Endodermal cell (in vitro differentiated cells): Measurements from ENCODE around the gene PNRC2. TPM values are rescaled to one million over a fixed set of nuclear protein-coding genes. Genes with fewer than 3 reads are reported as not detected.
"Not testable (repeated sequence)": the region's sequence is repeated elsewhere in the genome, so short reads cannot be mapped to it uniquely, and the experiment has no call there.

Experiments used
- DNase-seq: peaks from one replicate; pipeline ENCODE4 v3.0.0-alpha.2; 2017
- H3K27ac ChIP-seq: 2 replicates; pipeline ENCODE4 v1.5.1; 2013; ENCODE audit warnings: mild to moderate bottlenecking, low read depth, low read length, moderate library complexity
- H3K27me3 ChIP-seq: 2 replicates; pipeline ENCODE4 v1.6.1; 2013; ENCODE audit warnings: mild to moderate bottlenecking, low read length, moderate library complexity; ENCODE audit not compliant: insufficient read depth, control insufficient read depth, poor library complexity, severe bottlenecking
- H3K36me3 ChIP-seq: 2 replicates; pipeline ENCODE4 v1.7.0; 2013; ENCODE audit warnings: mild to moderate bottlenecking, low read length, moderate library complexity; ENCODE audit not compliant: control insufficient read depth, insufficient read depth
- H3K4me1 ChIP-seq: one replicate; pipeline ENCODE4 v1.7.0; 2013; ENCODE audit warnings: low read length; ENCODE audit not compliant: control insufficient read depth, insufficient read depth
- H3K4me3 ChIP-seq: 2 replicates; pipeline ENCODE4 v1.5.1; 2013; ENCODE audit warnings: mild to moderate bottlenecking, low read length, moderate library complexity
- H3K9ac ChIP-seq: 2 replicates; pipeline ENCODE4 v1.6.1; 2013; ENCODE audit warnings: mild to moderate bottlenecking, low read length, moderate library complexity; ENCODE audit not compliant: poor library complexity, severe bottlenecking; ENCODE audit errors: extremely low read depth
- H3K9me3 ChIP-seq: 2 replicates; pipeline ENCODE4 v1.6.1; 2013; ENCODE audit warnings: mild to moderate bottlenecking, low read length, moderate library complexity; ENCODE audit not compliant: control insufficient read depth
- H3K27ac Mint-ChIP-seq: 2 replicates; pipeline ENCODE4 v1.8.0; 2020; ENCODE audit warnings: mixed read lengths
- H3K27me3 Mint-ChIP-seq: 2 replicates; pipeline ENCODE4 v1.8.0; 2021; ENCODE audit warnings: mild to moderate bottlenecking, mixed read lengths; ENCODE audit not compliant: insufficient read depth
- H3K36me3 Mint-ChIP-seq: 2 replicates; pipeline ENCODE4 v1.8.0; 2020; ENCODE audit warnings: low read depth, mixed read lengths
- H3K4me1 Mint-ChIP-seq: 2 replicates; pipeline ENCODE4 v1.8.0; 2020; ENCODE audit warnings: mixed read lengths
- H3K4me3 Mint-ChIP-seq: 2 replicates; pipeline ENCODE4 v1.8.0; 2020; ENCODE audit warnings: mild to moderate bottlenecking, moderate library complexity, mixed read lengths
- H3K9me3 Mint-ChIP-seq: 2 replicates; pipeline ENCODE4 v1.8.0; 2020; ENCODE audit warnings: mild to moderate bottlenecking, mixed read lengths
- CTCF ChIP-seq: fragments of 200-600 bp; sonication (generic); conservative IDR thresholded peaks from 2 replicates; pipeline ENCODE4 v1.5.0; 2021; ENCODE audit warnings: antibody characterized with exemption, mild to moderate bottlenecking
- WGBS, 2 experiments: methylation state at CpG; one replicate each; pipeline versions ENCODE4 v1.1.5 to v1.1.7; 2013; ENCODE audit warnings: missing lambda C conversion rate in 2 of 2, mixed read lengths in 1 of 2; ENCODE audit not compliant: insufficient coverage in 1 of 2, insufficient read length in 1 of 2; 5-methylcytosine and 5-hydroxymethylcytosine counted together
- total RNA-seq, 2 donors: library from RNA; stranded (reverse); fragmentation: NEBNext Ultra II Directional in 1 of 2; extraction: Animal tissue kit (Norgen Biotek cat#: 25700) in 1 of 2; gene quantifications; 2 replicates in 1 of 2; 3 replicates in 1 of 2; pipeline ENCODE4 v1.2.1, GENCODE V29; 2021

The PNRC2 gene
- total RNA-seq, 2 donors from 2014 or later: 107 to 108 TPM

- Histone ChIP-seq H3K4me1 (peaks cover 3% of the 10 kb centered on the region), H3K9me3 (no peaks in the 10 kb centered on the region), H3K27ac (no peak overlapping the region), H3K4me3 (no peak overlapping the region), H3K36me3 (peaks cover 15% of the 10 kb centered on the region), H3K9ac (no peak overlapping the region), H3K27me3 (no peaks in the 10 kb centered on the region)
- DNase-seq: no peak
- H3K9me3 Mint-ChIP-seq: no peaks in the 10 kb centered on the region
- no peak overlapping the region for H3K27ac Mint-ChIP-seq
- TF ChIP-seq CTCF: no peak
- peaks cover 19% of the 10 kb centered on the region for H3K4me1 Mint-ChIP-seq
- H3K4me3 Mint-ChIP-seq: no peak overlapping the region
- H3K27me3 Mint-ChIP-seq: no peaks in the 10 kb centered on the region
- H3K36me3 Mint-ChIP-seq: peaks cover 17% of the 10 kb centered on the region
- WGBS, 2 experiments: 90 to 93% methylated on average over 4 to 7 of the region's 7 CpGs
Observed at GRCh38 chr1:23957096-23957495, 2.5 kb upstream of the PNRC2 start.

DNA sequence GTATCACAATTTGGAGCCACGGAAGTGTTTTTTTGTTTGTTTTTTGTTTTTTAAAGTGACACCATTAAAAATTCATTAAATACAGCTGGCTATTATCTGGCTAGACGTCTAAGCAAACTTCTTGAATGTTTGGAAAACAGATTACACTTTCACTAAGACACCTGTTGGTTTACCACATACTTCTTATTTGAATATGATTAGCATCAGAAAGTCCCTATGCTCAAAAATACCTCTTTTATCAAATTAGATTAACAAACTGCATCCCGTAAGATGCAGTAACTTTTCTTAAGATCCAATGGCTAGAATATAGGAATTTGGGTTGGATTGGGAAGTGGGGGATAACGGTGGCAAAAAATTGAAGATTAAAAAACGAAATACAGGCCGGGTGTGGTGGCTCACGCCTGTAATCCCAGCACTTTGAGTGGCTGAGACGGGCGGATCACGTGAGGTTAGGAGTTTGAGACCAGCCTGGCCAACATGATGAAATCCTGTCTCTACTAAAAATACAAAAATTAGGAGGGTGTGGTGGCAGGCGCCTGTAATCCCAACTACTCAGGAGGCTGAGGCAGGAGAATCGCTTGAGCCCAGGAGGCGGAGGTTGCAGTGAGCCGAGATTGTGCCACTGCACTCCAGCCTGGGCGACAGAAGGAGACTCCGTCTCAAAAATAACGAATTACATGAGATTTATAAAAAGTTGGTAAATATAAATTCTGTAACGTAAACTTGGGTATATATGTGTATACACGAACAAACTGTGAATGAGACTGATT, 1.4 kb upstream of the PNRC2 start:
- not testable (repeated sequence) for DNase-seq, H3K9me3 ChIP-seq, H3K4me1 ChIP-seq, H3K9me3 Mint-ChIP-seq, H3K27me3 ChIP-seq, H3K9ac ChIP-seq, H3K27me3 Mint-ChIP-seq, H3K27ac ChIP-seq
- Histone ChIP-seq H3K4me3 (peak overlapping the region; percentile 97), H3K36me3 (peaks cover 18% of the 10 kb centered on the region)
- peaks cover 19% of the 10 kb centered on the region for H3K36me3 Mint-ChIP-seq
- peak overlapping the region; percentile 98 for H3K4me3 Mint-ChIP-seq
- H3K4me1 Mint-ChIP-seq: peaks cover 19% of the 10 kb centered on the region
- H3K27ac Mint-ChIP-seq: peak overlapping the region; percentile 74
- WGBS, 2 experiments: 90 to 94% methylated on average over 12 to 19 of the region's 19 CpGs

GRCh38 chr1:23958810-23959460, 693 bp upstream of the PNRC2 start:
- 4 to 16% methylated on average over 11 to 30 of the region's 30 CpGs for WGBS, 2 experiments
- Mint-ChIP-seq H3K9me3 (no peaks in the 10 kb centered on the region), H3K27ac (peak overlapping the region; percentile 74), H3K4me1 (peaks cover 19% of the 10 kb centered on the region), H3K4me3 (peak overlapping the region; percentile 98), H3K36me3 (peaks cover 19% of the 10 kb centered on the region), H3K27me3 (no peaks in the 10 kb centered on the region)
- Histone ChIP-seq H3K4me3 (peak overlapping the region; percentile 97), H3K27ac (peak overlapping the region; percentile 99), H3K9ac (peak overlapping the region; percentile 97), H3K9me3 (no peaks in the 10 kb centered on the region), H3K4me1 (peaks cover 3% of the 10 kb centered on the region), H3K36me3 (peaks cover 24% of the 10 kb centered on the region), H3K27me3 (no peaks in the 10 kb centered on the region)
- peak; percentile 91 for DNase-seq
- TF ChIP-seq CTCF: peak; percentile 34
